AG04449 (cell line): ENCODE data around the gene TMIGD2.

Experiments
- CTCF ChIA-PET: fragments of 350-600 bp; formaldehyde crosslinking; extraction: SDS; loops from one replicate; lab custom pipeline; 2021; ENCODE audit warnings: antibody characterized with exemption; lab: Yijun Ruan, JAX
- POLR2A ChIA-PET: fragments of 400-600, 350-600 bp; formaldehyde crosslinking; extraction: SDS; loops from one replicate; lab custom pipeline; 2020; ENCODE audit warnings: antibody characterized with exemption, inconsistent platforms; lab: Yijun Ruan, JAX
- DNase-seq: peaks from one replicate; pipeline ENCODE4 v3.0.0-alpha.2; 2010; ENCODE audit warnings: low read depth, low spot score
- H3K4me3 ChIP-seq: 2 replicates; pipeline ENCODE4 v1.5.1; 2011; ENCODE audit warnings: low read depth, mild to moderate bottlenecking, control low read depth, low read length
- CTCF ChIP-seq: IDR thresholded peaks from one replicate; pipeline ENCODE4 v1.5.1; 2011; ENCODE audit warnings: mild to moderate bottlenecking, moderate library complexity, low read length, control low read depth, inconsistent platforms; ENCODE audit not compliant: insufficient read depth; ENCODE audit errors: missing control alignments

The TMIGD2 gene

GRCh38 chr19:4345342-4346019 is 43.3 kb upstream of the TMIGD2 start:
- ChIA-PET CTCF (interaction anchor here (1.0 to 4.7 kb wide), 3 partner anchors 8 to 79 kb away, joined by 3 to 68 read pairs (median 28); no protein-coding TSS in a partner anchor), POLR2A (no interaction called here)
- TF ChIP-seq CTCF: no peak
- no peak for DNase-seq
- no peak overlapping the region for H3K4me3 ChIP-seq

- POLR2A ChIA-PET: interaction anchor here (1.0 to 1.7 kb wide), 6 partner anchors 9 to 358 kb away, joined by 3 to 6 read pairs (median 6); partner anchors contain the start of gene EEF2
These were observed 41.5 kb upstream of the TMIGD2 start, which contains the start of gene MPND for GRCh38 chr19:4343370-4344307. MPND (plus strand) TSS chr19:4343562; CDS start chr19:4343594, 32 bp downstream.

DNA sequence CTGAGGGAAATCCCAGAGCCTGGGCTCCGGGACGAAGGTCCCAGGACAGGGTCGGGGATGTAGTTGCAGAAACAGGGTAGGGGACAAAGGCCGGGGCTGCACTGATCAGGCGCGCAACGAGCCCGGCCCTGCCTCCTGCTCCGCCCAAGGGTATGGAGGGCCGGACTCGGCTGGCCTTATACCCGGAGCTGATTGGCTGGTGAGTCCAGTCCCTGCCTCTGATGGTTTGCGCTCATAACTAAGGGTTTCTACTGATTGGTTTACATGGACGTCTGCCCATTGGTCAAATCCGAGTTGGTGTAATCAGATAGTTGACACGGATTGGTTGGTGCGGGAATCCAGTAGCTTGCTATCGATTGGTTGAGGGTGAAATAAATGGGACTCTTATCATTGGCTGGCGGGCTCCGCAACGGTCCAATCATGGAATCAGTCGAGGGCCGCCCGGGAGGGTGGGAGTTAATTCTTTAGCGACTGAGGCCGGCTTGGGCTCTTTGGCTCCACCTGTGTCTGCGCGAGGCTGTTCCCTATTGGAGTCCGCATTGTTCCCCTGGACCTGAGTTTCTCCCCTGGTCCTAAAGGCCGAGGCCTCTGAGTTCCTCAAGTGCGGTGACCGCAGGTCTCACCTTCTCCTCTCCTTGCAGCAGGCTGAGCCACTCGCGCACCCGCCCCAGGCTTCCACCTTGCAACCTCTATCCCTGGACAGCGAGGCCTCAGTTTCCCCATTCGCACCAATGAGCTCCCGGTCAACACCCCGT is 40.6 kb upstream of the TMIGD2 start:
- peak overlapping the region; percentile 89 for H3K4me3 ChIP-seq
- CTCF ChIA-PET: interaction anchor here (1.0 to 4.7 kb wide), 13 partner anchors 11 to 96 kb away, joined by 3 to 68 read pairs (median 6); partner anchors contain the start of genes CHAF1A, SH3GL1 and YJU2
- TF ChIP-seq CTCF: peak; percentile 38
- peak; percentile 100 for DNase-seq
- POLR2A ChIA-PET: interaction anchor here (0.5 to 1.7 kb wide), 10 partner anchors 10 to 386 kb away, joined by 3 to 6 read pairs (median 4); partner anchors contain the start of gene EEF2

More at GRCh38 chr19:4343370-4344307, 41.5 kb upstream of the TMIGD2 start, which contains the start of gene MPND:
- CTCF ChIA-PET: interaction anchor here (1.0 to 4.7 kb wide), 12 partner anchors 10 to 77 kb away, joined by 3 to 68 read pairs (median 6); partner anchors contain the start of genes CHAF1A and SH3GL1
- H3K4me3 ChIP-seq: peak within 1 kb of the TSS; percentile 89
- no peak for DNase-seq
- TF ChIP-seq CTCF: no peak

- ChIA-PET POLR2A (interaction anchor here (0.5 to 1.7 kb wide), 9 partner anchors 9 to 385 kb away, joined by 3 to 6 read pairs (median 4); partner anchors contain the start of gene EEF2), CTCF (interaction anchor here (1.2 to 4.7 kb wide), 8 partner anchors 11 to 95 kb away, joined by 3 to 68 read pairs (median 8); partner anchors contain the start of genes CHAF1A, SH3GL1 and YJU2)
- no peak for DNase-seq
- peak overlapping the region; percentile 77 for H3K4me3 ChIP-seq
- TF ChIP-seq CTCF: no peak
These were observed 40.1 kb upstream of the TMIGD2 start for GRCh38 chr19:4342314-4342614.

DNA sequence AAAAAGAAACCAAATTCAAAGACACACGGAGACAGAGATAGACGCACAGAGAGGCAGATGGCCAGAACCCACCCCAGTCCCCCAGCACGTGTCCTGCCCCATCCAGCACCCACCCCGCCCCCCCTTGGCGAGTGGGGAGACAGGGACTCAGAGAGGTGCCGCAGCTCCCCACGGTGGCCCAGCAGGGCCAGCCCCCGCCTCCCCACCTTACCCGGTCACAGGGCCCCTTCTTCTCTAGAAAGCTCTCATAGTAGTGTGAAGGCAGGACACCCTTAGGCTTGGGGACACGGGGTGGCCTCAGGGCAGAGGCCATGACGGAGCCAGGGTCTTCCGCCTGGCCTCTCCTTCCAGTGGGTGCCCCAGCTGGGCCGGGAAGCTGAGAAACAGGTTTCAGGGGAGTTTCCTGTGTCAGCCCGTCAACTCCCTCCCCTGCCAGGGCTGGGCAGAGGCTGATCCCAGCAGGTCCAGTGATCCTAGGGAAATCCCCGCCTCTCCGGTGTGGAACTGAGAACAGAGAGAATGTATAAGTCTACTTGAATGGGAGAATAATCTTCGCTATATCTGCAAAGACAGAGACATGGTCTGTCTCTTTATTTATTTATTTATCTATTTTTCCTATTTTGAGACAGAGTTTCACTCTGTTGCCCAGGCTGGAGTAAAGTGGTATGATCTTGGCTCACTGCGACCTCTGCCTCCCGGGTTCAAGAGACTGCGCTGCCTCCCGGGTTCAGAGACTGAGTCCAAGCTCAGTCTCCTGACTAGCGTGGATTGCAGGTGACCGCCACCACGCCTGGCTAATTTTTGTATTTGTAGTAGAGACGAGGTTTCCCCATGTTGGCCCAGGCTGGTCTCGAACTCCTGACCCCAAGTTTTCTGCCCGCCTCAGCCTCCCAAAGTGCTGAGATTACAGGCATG is 36.5 kb upstream of the TMIGD2 start, which contains the start of gene STAP2:
Gene STAP2, minus strand, starts transcription at position 387 of the 915 bp plus-strand sequence. Its CDS starts 74 bp downstream, at position 313.
- no peak for TF ChIP-seq CTCF
- no peak for DNase-seq
- H3K4me3 ChIP-seq: peak within 1 kb of the TSS; percentile 48
- CTCF ChIA-PET: interaction anchor here (2.7 kb wide), 1 partner anchor 14 kb away, joined by 18 read pairs; no protein-coding TSS in a partner anchor
- POLR2A ChIA-PET: no interaction called here
